GM21367 (cell line): ENCODE results near the gene PPARG.
"Not testable (repeated sequence)": the region's sequence is repeated elsewhere in the genome, so short reads cannot be mapped to it uniquely, and the experiment has no call there.

Experiments
- ATAC-seq: cut with Tn5 transposase; IDR thresholded peaks from one replicate; pipeline ENCODE4 v1.9.1; 2021; ENCODE audit not compliant: unreplicated experiment

Gene PPARG

GRCh38 chr3:12278566-12278965, 10.3 kb upstream of the PPARG start:
- no peak for ATAC-seq

GRCh38 chr3:12279591-12280326, 9.1 kb upstream of the PPARG start:
- ATAC-seq = no peak

GRCh38 chr3:12280357-12280806, 8.5 kb upstream of the PPARG start:
- no peak for ATAC-seq

GRCh38 chr3:12284591-12284990, 4.3 kb upstream of the PPARG start:
- no peak for ATAC-seq

- ATAC-seq = no peak
Measured at GRCh38 chr3:12285003-12285555, 3.8 kb upstream of the PPARG start.

- not testable (repeated sequence) for ATAC-seq
Measured at GRCh38 chr3:12285779-12286178, 3.1 kb upstream of the PPARG start.

- ATAC-seq = no peak
Measured at GRCh38 chr3:12286504-12286903, 2.4 kb upstream of the PPARG start.

GRCh38 chr3:12286927-12287726, 1.7 kb upstream of the PPARG start:
- ATAC-seq = no peak

- ATAC-seq = no peak
Measured at GRCh38 chr3:12287727-12288181, 1.1 kb upstream of the PPARG start.

GRCh38 chr3:12289524-12289923, 654 bp downstream of the PPARG start:
- ATAC-seq = no peak

GRCh38 chr3:12292770-12293169, 3.9 kb downstream of the PPARG start:
- ATAC-seq = no peak

GRCh38 chr3:12294885-12295580, 6.2 kb downstream of the PPARG start:
- ATAC-seq = no peak

- ATAC-seq = no peak
Measured at GRCh38 chr3:12296511-12296910, 7.6 kb downstream of the PPARG start.

GRCh38 chr3:12299026-12299425, 10.2 kb downstream of the PPARG start:
- ATAC-seq = no peak

GRCh38 chr3:12300137-12300536, 11.3 kb downstream of the PPARG start:
- no peak for ATAC-seq

- ATAC-seq = no peak
Measured at GRCh38 chr3:12301031-12301430, 12.2 kb downstream of the PPARG start.

GRCh38 chr3:12301513-12301912, 12.6 kb downstream of the PPARG start:
- no peak for ATAC-seq

GRCh38 chr3:12302564-12302963, 13.7 kb downstream of the PPARG start:
- ATAC-seq = no peak

GRCh38 chr3:12303534-12303933, 14.7 kb downstream of the PPARG start:
- no peak for ATAC-seq

- no peak for ATAC-seq
Measured at GRCh38 chr3:12303993-12304392, 15.1 kb downstream of the PPARG start.

- no peak for ATAC-seq
Measured at GRCh38 chr3:12307136-12307535, 18.3 kb downstream of the PPARG start.
